GM06990 (cell line): ENCODE measurements around the gene JAK1.
A peak's percentile ranks its signal among the peaks of the same experiment; 100 is the strongest.

Source experiments
- DNase-seq: peaks from one replicate; pipeline ENCODE4 v3.0.0-alpha.2; 2011; ENCODE audit not compliant: insufficient read length; ENCODE audit errors: extremely low read depth
- H3K27me3 ChIP-seq: replicated peaks from 2 replicates; pipeline ENCODE4 v1.6.0; 2011; ENCODE audit warnings: low read length; ENCODE audit not compliant: control insufficient read depth, insufficient read depth
- H3K36me3 ChIP-seq: 2 replicates; pipeline ENCODE4 v1.5.1; 2011; ENCODE audit warnings: low read length; ENCODE audit not compliant: control insufficient read depth, insufficient read depth
- H3K4me3 ChIP-seq: replicated peaks from 2 replicates; pipeline ENCODE4 v1.5.1; 2011; ENCODE audit warnings: low read depth, mild to moderate bottlenecking, control low read depth, low read length
- CTCF ChIP-seq: IDR thresholded peaks from 2 replicates; pipeline ENCODE4 v1.5.1; 2011; ENCODE audit warnings: low read length, control low read depth, mild to moderate bottlenecking, inconsistent platforms; ENCODE audit not compliant: insufficient read depth, poor library complexity, severe bottlenecking

Gene JAK1

GRCh38 chr1:64959986-64960385 lies 6.4 kb downstream of the JAK1 start:
- TF ChIP-seq CTCF = no peak
- no peak for DNase-seq
- no peaks in the 10 kb centered on the region for H3K27me3 ChIP-seq
- no peaks in the 10 kb centered on the region for H3K36me3 ChIP-seq
- H3K4me3 ChIP-seq = no peak overlapping the region

GRCh38 chr1:64956733-64957441 lies 9.5 kb downstream of the JAK1 start:
- H3K36me3 ChIP-seq = no peaks in the 10 kb centered on the region
- no peaks in the 10 kb centered on the region for H3K27me3 ChIP-seq
- H3K4me3 ChIP-seq = peak overlapping the region; percentile 36
- TF ChIP-seq CTCF = no peak
- peak; percentile 66 for DNase-seq

GRCh38 chr1:64956010-64956640 lies 10.2 kb downstream of the JAK1 start:
- H3K4me3 ChIP-seq = peak overlapping the region; percentile 36
- H3K36me3 ChIP-seq = no peaks in the 10 kb centered on the region
- TF ChIP-seq CTCF = no peak
- no peak for DNase-seq
- no peaks in the 10 kb centered on the region for H3K27me3 ChIP-seq

GRCh38 chr1:64955097-64956009 lies 11.0 kb downstream of the JAK1 start:
- no peak overlapping the region for H3K4me3 ChIP-seq
- H3K36me3 ChIP-seq = no peaks in the 10 kb centered on the region
- DNase-seq = no peak
- no peak for TF ChIP-seq CTCF
- no peaks in the 10 kb centered on the region for H3K27me3 ChIP-seq

- H3K27me3 ChIP-seq = no peaks in the 10 kb centered on the region
- no peak overlapping the region for H3K4me3 ChIP-seq
- no peak for TF ChIP-seq CTCF
- DNase-seq = no peak
- H3K36me3 ChIP-seq = no peaks in the 10 kb centered on the region
These were observed 13.1 kb downstream of the JAK1 start for GRCh38 chr1:64953241-64953640.
